IPS-20b (cell line): ENCODE results near the gene GLRX3.

Experiments
- H3K27ac ChIP-seq: one replicate; pipeline ENCODE4 v1.5.1; 2013; ENCODE audit warnings: low read length
- H3K27me3 ChIP-seq: 2 replicates; pipeline ENCODE4 v1.6.1; 2013; ENCODE audit warnings: mild to moderate bottlenecking, low read length, inconsistent platforms; ENCODE audit not compliant: insufficient read depth
- H3K36me3 ChIP-seq: 2 replicates; pipeline ENCODE4 v1.6.1; 2013; ENCODE audit warnings: low read depth, mild to moderate bottlenecking, inconsistent platforms, low read length, moderate library complexity; ENCODE audit not compliant: insufficient read depth
- H3K4me1 ChIP-seq: 2 replicates; pipeline ENCODE4 v1.6.1; 2013; ENCODE audit warnings: mild to moderate bottlenecking, control low read depth, inconsistent platforms, low read length, moderate library complexity; ENCODE audit not compliant: insufficient read depth
- H3K4me3 ChIP-seq: 2 replicates; pipeline ENCODE4 v1.5.1; 2013; ENCODE audit warnings: mild to moderate bottlenecking, low read length, inconsistent platforms
- H3K9ac ChIP-seq: 2 replicates; pipeline ENCODE4 v1.6.1; 2013; ENCODE audit warnings: low read depth, mild to moderate bottlenecking, inconsistent platforms, low read length, moderate library complexity
- H3K9me3 ChIP-seq: 2 replicates; pipeline ENCODE4 v1.6.1; 2013; ENCODE audit warnings: mild to moderate bottlenecking, low read depth, low read length, inconsistent platforms; ENCODE audit not compliant: insufficient read depth

The GLRX3 gene

DNA sequence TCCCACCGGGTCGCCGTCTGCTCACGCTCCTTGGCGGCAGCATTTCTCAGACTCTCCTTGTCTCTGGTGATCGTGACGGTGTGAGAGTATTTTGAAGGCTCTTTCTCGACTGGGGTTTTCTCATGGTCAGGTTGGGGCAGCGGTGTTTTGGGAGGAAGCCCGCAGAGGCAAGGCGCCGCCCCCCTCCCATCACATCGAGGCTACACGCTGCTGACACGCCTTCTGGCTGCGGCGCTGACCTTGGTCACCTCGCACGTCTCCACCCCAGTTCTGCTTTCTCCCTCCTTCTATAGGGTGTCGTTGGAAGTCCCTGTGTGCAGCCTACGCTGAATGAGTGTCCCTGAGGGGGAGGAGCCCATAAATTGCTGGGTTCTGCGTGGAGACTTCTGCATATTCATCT is 55.2 kb downstream of the GLRX3 start:
- no peaks in the 10 kb centered on the region; the same call in 1 of the 2 replicates for H3K27me3 ChIP-seq
- H3K9ac ChIP-seq = no peak overlapping the region

GRCh38 chr10:130192276-130192848 is 56.2 kb downstream of the GLRX3 start:
- no peak overlapping the region for H3K9ac ChIP-seq
- no peak overlapping the region for H3K27ac ChIP-seq
- no peaks in the 10 kb centered on the region; the same call in 1 of the 2 replicates for H3K36me3 ChIP-seq
- H3K27me3 ChIP-seq = no peaks in the 10 kb centered on the region; the same call in 1 of the 2 replicates
- no peaks in the 10 kb centered on the region for H3K9me3 ChIP-seq
- H3K4me1 ChIP-seq = peaks cover 5% of the 10 kb centered on the region; the same call in 1 of the 2 replicates
- H3K4me3 ChIP-seq = no peak overlapping the region

More for the DNA sequence above, 55.2 kb downstream of the GLRX3 start:
- Histone ChIP-seq H3K9me3 (no peaks in the 10 kb centered on the region), H3K4me1 (peaks cover 5% of the 10 kb centered on the region; the same call in 1 of the 2 replicates), H3K4me3 (no peak overlapping the region), H3K36me3 (no peaks in the 10 kb centered on the region; the same call in 1 of the 2 replicates), H3K27ac (no peak overlapping the region)

DNA sequence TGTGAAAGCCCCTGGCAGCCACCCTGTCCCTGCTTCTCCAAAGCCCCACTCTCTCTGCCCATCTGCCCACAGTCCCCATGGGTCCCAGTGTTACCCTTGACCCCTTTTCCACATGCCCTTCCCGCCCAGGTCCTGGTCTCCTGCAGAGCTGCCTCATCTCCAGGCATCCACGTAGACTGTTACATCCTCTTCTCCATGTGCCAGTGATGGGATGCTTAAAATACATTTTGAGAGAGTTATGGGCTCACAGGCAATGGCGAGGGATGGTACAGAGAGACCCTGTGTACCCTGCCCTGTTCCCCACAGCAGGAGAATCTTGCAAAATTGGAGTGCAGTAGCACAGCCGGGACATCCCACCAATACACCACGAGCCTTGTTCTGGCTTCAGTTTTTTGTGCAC is 56.8 kb downstream of the GLRX3 start:
- H3K27ac ChIP-seq = no peak overlapping the region
- no peaks in the 10 kb centered on the region for H3K9me3 ChIP-seq
- H3K4me1 ChIP-seq = peaks cover 5% of the 10 kb centered on the region; the same call in 1 of the 2 replicates

GRCh38 chr10:130193493-130194193 is 57.5 kb downstream of the GLRX3 start:
- Histone ChIP-seq H3K4me1 (peaks cover 5% of the 10 kb centered on the region; the same call in 1 of the 2 replicates), H3K27ac (no peak overlapping the region), H3K9ac (no peak overlapping the region; the same call in 1 of the 2 replicates), H3K36me3 (no peaks in the 10 kb centered on the region), H3K4me3 (no peak overlapping the region), H3K9me3 (no peaks in the 10 kb centered on the region), H3K27me3 (no peaks in the 10 kb centered on the region; the same call in 1 of the 2 replicates)

More for the DNA sequence above, 56.8 kb downstream of the GLRX3 start:
- no peak overlapping the region for H3K4me3 ChIP-seq
- no peaks in the 10 kb centered on the region; the same call in 1 of the 2 replicates for H3K27me3 ChIP-seq
- H3K9ac ChIP-seq = no peak overlapping the region
- H3K36me3 ChIP-seq = no peaks in the 10 kb centered on the region

DNA sequence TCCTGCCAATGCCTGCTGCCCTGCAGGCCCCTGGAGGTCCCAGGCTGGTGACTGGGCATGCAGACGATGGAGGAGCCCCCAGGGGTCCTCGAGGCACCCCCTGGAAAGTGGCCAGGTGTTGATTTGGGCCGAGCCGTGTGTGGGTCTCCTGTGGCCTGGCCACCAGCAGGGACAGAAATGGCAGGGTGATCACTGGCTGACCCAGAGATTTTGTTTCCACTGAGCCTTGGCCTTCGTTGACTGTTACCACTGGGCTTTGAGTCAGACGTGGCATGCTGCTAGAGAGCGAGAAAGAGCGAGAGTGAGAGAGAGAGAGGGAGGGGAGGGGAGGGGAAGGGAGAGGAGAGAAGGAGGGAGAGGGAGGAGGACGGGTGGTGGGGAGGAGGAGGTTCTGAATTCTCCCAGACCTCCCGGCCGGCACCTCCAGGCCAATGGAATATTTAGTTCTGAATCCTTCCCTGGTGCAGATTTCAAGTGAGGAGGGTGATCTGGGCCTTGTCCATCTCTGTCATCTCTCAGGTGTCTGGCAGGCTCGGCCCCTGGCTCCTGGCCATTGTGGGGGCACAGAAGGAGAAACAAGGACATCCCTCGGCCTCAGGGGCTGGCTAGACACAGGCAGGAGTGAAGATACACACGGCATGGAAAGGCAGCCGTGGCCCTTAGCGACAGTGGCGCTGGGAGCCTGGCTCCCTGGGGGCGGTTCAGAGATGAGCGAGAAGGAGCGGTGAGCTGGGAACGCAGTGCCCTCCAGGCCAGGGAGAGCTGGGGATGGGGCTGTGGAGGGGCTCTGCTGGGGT is 58.2 kb downstream of the GLRX3 start:
- no peak overlapping the region; the same call in 1 of the 2 replicates for H3K9ac ChIP-seq
- H3K27ac ChIP-seq = no peak overlapping the region
- H3K27me3 ChIP-seq = no peaks in the 10 kb centered on the region; the same call in 1 of the 2 replicates
- no peaks in the 10 kb centered on the region for H3K9me3 ChIP-seq
- no peak overlapping the region for H3K4me3 ChIP-seq
- H3K4me1 ChIP-seq = peaks cover 5% of the 10 kb centered on the region; the same call in 1 of the 2 replicates
- H3K36me3 ChIP-seq = no peaks in the 10 kb centered on the region

- H3K9ac ChIP-seq = no peak overlapping the region
These were observed 58.9 kb downstream of the GLRX3 start for GRCh38 chr10:130194991-130195645.

DNA sequence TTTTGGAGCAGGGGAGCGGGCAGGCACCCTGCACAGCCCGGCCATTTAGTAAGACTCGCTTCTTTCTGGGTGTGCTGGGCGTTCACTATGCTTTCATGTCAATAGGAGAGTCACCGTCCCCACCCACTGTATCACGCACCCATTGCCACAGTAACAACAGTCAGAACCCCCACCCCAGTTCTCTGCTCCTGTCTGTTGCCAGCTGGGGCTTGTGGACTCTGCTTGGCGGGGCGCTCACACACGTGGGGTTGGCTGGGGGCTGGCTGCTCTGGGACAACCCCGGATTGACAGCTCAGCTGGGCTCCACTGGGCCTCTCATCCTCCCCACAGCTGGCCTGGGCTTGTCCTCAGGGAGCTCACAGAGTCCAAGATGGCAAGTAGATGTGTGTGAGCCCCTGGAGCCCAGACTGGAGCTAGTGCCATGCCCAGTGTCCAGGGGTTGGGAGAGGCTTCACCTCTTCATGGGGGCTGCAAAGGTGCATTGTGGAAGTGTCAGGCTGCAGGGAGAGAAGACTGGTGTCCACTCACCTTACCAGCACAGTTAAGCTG is 59.6 kb downstream of the GLRX3 start:
- H3K4me1 ChIP-seq = peaks cover 5% of the 10 kb centered on the region; the same call in 1 of the 2 replicates
- no peaks in the 10 kb centered on the region; the same call in 1 of the 2 replicates for H3K27me3 ChIP-seq
- H3K36me3 ChIP-seq = no peaks in the 10 kb centered on the region
- H3K9me3 ChIP-seq = no peaks in the 10 kb centered on the region
- H3K4me3 ChIP-seq = no peak overlapping the region
- no peak overlapping the region for H3K9ac ChIP-seq
- no peak overlapping the region for H3K27ac ChIP-seq

More at GRCh38 chr10:130194991-130195645, 58.9 kb downstream of the GLRX3 start:
- H3K9me3 ChIP-seq = no peaks in the 10 kb centered on the region
- no peaks in the 10 kb centered on the region; the same call in 1 of the 2 replicates for H3K27me3 ChIP-seq
- H3K4me3 ChIP-seq = no peak overlapping the region
- no peak overlapping the region for H3K27ac ChIP-seq
- peaks cover 5% of the 10 kb centered on the region; the same call in 1 of the 2 replicates for H3K4me1 ChIP-seq
- no peaks in the 10 kb centered on the region for H3K36me3 ChIP-seq

GRCh38 chr10:130196511-130197487 is 60.6 kb downstream of the GLRX3 start:
- Histone ChIP-seq H3K27ac (no peak overlapping the region), H3K9ac (no peak overlapping the region), H3K4me3 (no peak overlapping the region), H3K36me3 (no peaks in the 10 kb centered on the region), H3K9me3 (no peaks in the 10 kb centered on the region), H3K27me3 (no peaks in the 10 kb centered on the region), H3K4me1 (peaks cover 5% of the 10 kb centered on the region; the same call in 1 of the 2 replicates)

DNA sequence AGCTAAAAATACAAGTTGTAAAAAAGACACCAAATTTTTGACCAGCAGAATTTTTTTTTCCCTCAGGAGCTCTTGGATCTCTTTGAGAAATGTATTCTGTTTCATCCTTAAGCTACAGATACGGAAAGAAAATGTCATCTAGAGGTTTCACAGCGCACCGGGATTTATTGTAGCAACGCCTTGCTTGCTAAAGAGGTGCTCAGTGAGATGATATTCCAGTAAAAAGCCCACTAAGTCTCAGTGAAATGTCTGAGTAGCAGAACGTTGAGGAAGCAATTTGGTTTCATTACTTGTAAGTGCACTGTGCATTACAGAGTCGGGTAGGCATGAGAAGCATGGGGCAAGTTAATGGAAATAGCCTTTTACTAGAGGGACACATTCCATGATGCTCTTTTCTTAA is 62.5 kb downstream of the GLRX3 start:
- no peaks in the 10 kb centered on the region for H3K36me3 ChIP-seq
- no peak overlapping the region for H3K27ac ChIP-seq
- H3K9me3 ChIP-seq = no peaks in the 10 kb centered on the region
- peaks cover 5% of the 10 kb centered on the region; the same call in 1 of the 2 replicates for H3K4me1 ChIP-seq
- no peak overlapping the region for H3K4me3 ChIP-seq
- no peaks in the 10 kb centered on the region for H3K27me3 ChIP-seq
- no peak overlapping the region for H3K9ac ChIP-seq
